K562 (cell line): Measurements from ENCODE around the gene USP13. TPM values are rescaled to one million over a fixed set of nuclear protein-coding genes. Genes with fewer than 3 reads are reported as not detected.

Source experiments
- ATAC-seq: fragments of 200-7000 bp; cut with Tn5 transposase; 3 replicates; pipeline ENCODE4 v1.9.1; 2020; ENCODE audit warnings: moderate library complexity
- BruUV-seq: library from RNA; stranded (reverse); fragments of 400-500 nt; replicated peaks from 2 replicates; lab custom pipeline; 2021; lab: Mats Ljungman, UMichigan
- CTCF ChIA-PET: fragments of 300-600 bp; formaldehyde crosslinking; extraction: SDS; loops from one replicate; lab custom pipeline; 2021; ENCODE audit warnings: low intra/inter-chr PET ratio; lab: Yijun Ruan, JAX
- POLR2A ChIA-PET: fragments of 300-600, 350-650 bp; sonication (Branson Sonifier 250); formaldehyde crosslinking; extraction: SDS; loops from one replicate; lab custom pipeline; 2021; ENCODE audit warnings: antibody characterized with exemption, inconsistent platforms; lab: Yijun Ruan, JAX
- DNase-seq, 4 experiments: peaks; one replicate each; pipeline versions ENCODE4 v3.0.0 to v3.0.0-alpha.2; 2011 to 2018; ENCODE audit warnings: low spot score in 3 of 4, mixed read lengths in 3 of 4; ENCODE audit errors: extremely low read depth in 1 of 4
- FAIRE-seq: peaks from 2 replicates; lab custom pipeline; 2011; peaks lifted over from hg19 to GRCh38; lab: Jason Lieb, UNC
- H2AFZ ChIP-seq: 2 replicates; pipeline ENCODE4 v1.6.0; 2011; ENCODE audit warnings: low read depth, low read length, control low read depth, inconsistent platforms
- H3K27ac ChIP-seq: fragments of 200-600 bp; 3 replicates; pipeline ENCODE4 v1.8.0; 2011; ENCODE audit warnings: low read depth, mild to moderate bottlenecking, control low read depth, inconsistent platforms, low read length, moderate library complexity, mixed read lengths; ENCODE audit errors: extremely low read depth
- H3K27me3 ChIP-seq, 2 experiments: fragments of 300-600 bp in 1 of 2; 2 replicates in 1 of 2; 3 replicates in 1 of 2; pipeline versions ENCODE4 v1.6.0 to v1.8.0; 2011; ENCODE audit warnings: inconsistent platforms in 2 of 2, low read length in 2 of 2, mild to moderate bottlenecking in 1 of 2, mixed read lengths in 1 of 2, moderate library complexity in 1 of 2; ENCODE audit not compliant: control insufficient read depth in 2 of 2, insufficient read depth in 2 of 2
- H3K36me3 ChIP-seq: fragments of 300-600 bp; 3 replicates; pipeline ENCODE4 v1.8.0; 2011; ENCODE audit warnings: mild to moderate bottlenecking, low read length, inconsistent platforms; ENCODE audit not compliant: control insufficient read depth, insufficient read depth
- H3K4me1 ChIP-seq, 2 experiments: fragments of 200-600 bp in 1 of 2; replicated peaks in 1 of 2; 2 replicates in 1 of 2; 3 replicates in 1 of 2; pipeline versions ENCODE4 v1.5.1 to v1.8.0; 2011; ENCODE audit warnings: inconsistent platforms in 2 of 2, low read length in 2 of 2, mild to moderate bottlenecking in 1 of 2, mixed read lengths in 1 of 2, moderate library complexity in 1 of 2; ENCODE audit not compliant: control insufficient read depth in 2 of 2, insufficient read depth in 2 of 2
- H3K4me2 ChIP-seq: 2 replicates; pipeline ENCODE4 v1.6.1; 2011; ENCODE audit warnings: low read length, control low read depth, inconsistent platforms, mixed read lengths; ENCODE audit not compliant: insufficient read depth
- H3K4me3 ChIP-seq: fragments of 200-600 bp; sonication (generic), shearing (Covaris generic); 2 replicates; pipeline ENCODE4 v1.5.1; 2016; ENCODE audit warnings: control low read depth, inconsistent platforms
- H3K79me2 ChIP-seq: fragments of 200-600 bp; 3 replicates; pipeline ENCODE4 v1.8.0; 2011; ENCODE audit warnings: low read length, inconsistent platforms; ENCODE audit not compliant: control insufficient read depth, insufficient read depth
- H3K9ac ChIP-seq, 2 experiments: 2 replicates each; pipeline versions ENCODE4 v1.6.0 to v1.6.1; 2011; ENCODE audit warnings: low read depth in 2 of 2, low read length in 2 of 2, control low read depth in 1 of 2, inconsistent platforms in 1 of 2, mild to moderate bottlenecking in 1 of 2, mixed read lengths in 1 of 2; ENCODE audit not compliant: insufficient read depth in 1 of 2
- H3K9me1 ChIP-seq: one replicate; pipeline ENCODE4 v1.6.0; 2011; ENCODE audit warnings: inconsistent platforms, mild to moderate bottlenecking, low read length, moderate library complexity; ENCODE audit not compliant: control insufficient read depth, insufficient read depth
- H3K9me3 ChIP-seq: replicated peaks from 2 replicates; pipeline ENCODE4 v1.5.1; 2011; ENCODE audit warnings: low read depth, low read length, inconsistent platforms; ENCODE audit not compliant: control insufficient read depth, insufficient read depth
- H4K20me1 ChIP-seq: replicated peaks from 2 replicates; pipeline ENCODE4 v1.6.1; 2011; ENCODE audit warnings: low read length, inconsistent platforms, mixed read lengths; ENCODE audit not compliant: control insufficient read depth, insufficient read depth
- ARID1B ChIP-seq: fragments of 450-650 bp; IDR thresholded peaks from 2 replicates; pipeline ENCODE4 v1.6.1; 2016; ENCODE audit warnings: antibody characterized with exemption, mild to moderate bottlenecking, inconsistent platforms
- E2F3 ChIP-seq: fragments of 250-450 bp; sonication (Bioruptor Pico); IDR thresholded peaks from 2 replicates; pipeline ENCODE4 v1.4.0; 2020; ENCODE audit warnings: mild to moderate bottlenecking
- FOXA3 ChIP-seq, 2 experiments: fragments of 450-650 bp in 1 of 2; sonication (generic) in 1 of 2; formaldehyde crosslinking; IDR thresholded peaks in 1 of 2; conservative IDR thresholded peaks in 1 of 2; 2 replicates each; pipeline versions ENCODE4 v1.4.0 to v1.8.0; 2020 to 2022; ENCODE audit warnings: mild to moderate bottlenecking in 2 of 2, missing genetic modification reagents in 1 of 2
- FOXJ3 ChIP-seq: sonication (generic); formaldehyde crosslinking; IDR thresholded peaks from 2 replicates; pipeline ENCODE4 v1.4.0; 2020; ENCODE audit warnings: mild to moderate bottlenecking, missing genetic modification reagents
- HIVEP1 ChIP-seq: fragments of 250-450 bp; sonication (Bioruptor Pico); IDR thresholded peaks from 2 replicates; pipeline ENCODE4 v1.4.0; 2020; ENCODE audit warnings: mild to moderate bottlenecking
- PTRF ChIP-seq: fragments of 450-650 bp; IDR thresholded peaks from 2 replicates; pipeline ENCODE4 v1.6.1; 2016; ENCODE audit warnings: mild to moderate bottlenecking, missing genetic modification characterization, missing compliant biosample characterization
- SMARCC2 ChIP-seq: fragments of 450-650 bp; IDR thresholded peaks from 2 replicates; pipeline ENCODE4 v1.6.1; 2017; ENCODE audit warnings: antibody characterized with exemption, moderate library complexity, mild to moderate bottlenecking, low read depth
- TBL1XR1 ChIP-seq, 2 experiments: IDR thresholded peaks; 2 replicates each; pipeline ENCODE4 v1.6.1; 2012; ENCODE audit warnings: improper control_type of control experiment in 2 of 2, low read length in 2 of 2, mild to moderate bottlenecking in 1 of 2
- VEZF1 ChIP-seq: fragments of 200-800 bp; sonication (Bioruptor generic); IDR thresholded peaks from 2 replicates; pipeline ENCODE4 v1.6.1; 2017; ENCODE audit warnings: missing genetic modification characterization, missing compliant biosample characterization
- ZNF766 ChIP-seq: fragments of 200-800 bp; sonication (Bioruptor generic); conservative IDR thresholded peaks from 2 replicates; pipeline ENCODE4 v1.6.1; 2016; ENCODE audit warnings: missing genetic modification characterization, missing compliant biosample characterization
- WGBS: fragments of 100-300 bp; shearing (Covaris generic); methylation state at CpG from one replicate; pipeline ENCODE4 v1.1.6; 2016; ENCODE audit warnings: low coverage, mixed read lengths; ENCODE audit not compliant: insufficient coverage; ENCODE audit errors: missing lambda C conversion rate; 5-methylcytosine and 5-hydroxymethylcytosine counted together
- in situ Hi-C: fragments of 300-500 bp; cut with MboI; formaldehyde crosslinking; loops from 4 replicates; pipeline ENCODE4 v1.15.0; 2018; ENCODE audit warnings: inconsistent platforms, mixed read lengths
- intact Hi-C: fragments of 100-400 bp; cut with micrococcal nuclease; formaldehyde crosslinking; loops from 2 replicates; pipeline ENCODE4 v1.14.2; 2022
- polyA plus RNA-seq, 8 experiments: library from polyadenylated mRNA; depleted of rRNA in 4 of 8; stranded (reverse) in 5 of 8; unstranded in 3 of 8; fragments of >200 nt; fragmentation: Nextera tagmentation in 2 of 8; fragmentation: Illumina TruSeq in 1 of 8; extraction: Ambion mirVana in 2 of 8; extraction: Trizol in 1 of 8; gene quantifications; 2 replicates each; pipeline versions ENCODE4 v1.2.1 to v1.2.3, GENCODE V29; 2011 to 2014; ENCODE audit warnings: inconsistent platforms in 1 of 8, missing spikeins in 1 of 8
- total RNA-seq, 7 experiments: library from RNA; depleted of rRNA in 6 of 7; stranded (reverse); fragments of >200 nt in 6 of 7; fragmentation: Illumina TruSeq in 2 of 7; extraction: Trizol in 2 of 7; gene quantifications; 2 replicates each; pipeline versions ENCODE4 v1.2.1 to v1.2.3, GENCODE V29; 2011 to 2021; ENCODE audit warnings: low replicate concordance in 1 of 7
- TF ChIP-seq, protein P1 (sequence below), 2 experiments: fragments of 450-650 bp; IDR thresholded peaks; 2 replicates each; pipeline ENCODE4 v1.6.1; 2016; ENCODE audit warnings: mild to moderate bottlenecking in 2 of 2, borderline replicate concordance in 1 of 2, low read depth in 1 of 2, moderate library complexity in 1 of 2
- TF ChIP-seq, protein P2 (sequence below): sonication (generic); formaldehyde crosslinking; IDR thresholded peaks from 2 replicates; pipeline ENCODE4 v1.8.1; 2023; ENCODE audit warnings: mild to moderate bottlenecking, missing genetic modification reagents, moderate library complexity

Gene USP13
- total and polyA plus RNA-seq, 9 of the 15 experiments (the other 6 are each of a cell fraction or from before 2014, with no cell fraction given), result 0.11 to 2.3 (median 0.51) TPM

DNA sequence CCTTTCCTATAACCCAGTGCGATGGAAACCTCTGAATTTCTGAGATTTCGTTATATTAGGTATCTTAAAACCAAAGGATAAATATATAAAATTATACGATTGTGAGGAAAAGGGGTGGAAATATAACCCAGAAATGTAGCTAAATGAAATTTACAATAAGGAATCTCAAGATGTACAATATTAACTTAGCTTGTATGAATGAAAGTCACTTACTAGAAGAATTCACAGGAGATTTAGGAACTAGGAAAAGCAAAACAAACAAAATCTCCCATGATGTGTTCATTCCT lies 159.2 kb downstream of the USP13 start:
- intact Hi-C loops, result loop anchor here (5.0 kb wide), 1 partner anchor 790 kb away; the partner anchor contains the start of gene TTC14
- CTCF ChIA-PET, result no interaction called here
- H3K79me2 ChIP-seq, result no peaks in the 10 kb centered on the region
- peaks cover 2 to 4% of the 10 kb centered on the region in 2 experiments; a peak in 1 of 5 replicates for H3K27me3 ChIP-seq
- H3K9me3 ChIP-seq, result no peaks in the 10 kb centered on the region
- ATAC-seq, result no peak
- no peaks in the 10 kb centered on the region for H4K20me1 ChIP-seq
- FAIRE-seq, result no peak
- no peaks in the 10 kb centered on the region for H3K36me3 ChIP-seq
- in situ Hi-C loops, result no loop called here
- DNase-seq, result no peak
- no peaks in the 10 kb centered on the region for H3K4me1 ChIP-seq
- no peak overlapping the region for H3K4me2 ChIP-seq
- no peak overlapping the region for H3K27ac ChIP-seq
- no peak overlapping the region for H2AFZ ChIP-seq
- no peaks in the 10 kb centered on the region for H3K9me1 ChIP-seq
- no TSS peak for BruUV-seq
- POLR2A ChIA-PET, result interaction anchor here (1.0 kb wide), 1 partner anchor 10 kb away, joined by 4 read pairs; no protein-coding TSS in a partner anchor
- H3K9ac ChIP-seq, result no peak overlapping the region
- WGBS, result 0% methylated on average over 3 of the region's 3 CpGs
- H3K4me3 ChIP-seq, result no peak overlapping the region
- TF ChIP-seq SMARCC2 (no peak), FOXJ3 (CRISPR knock-in tag) (no peak), TBL1XR1 (IDR thresholded peaks at IDR 0.05; ENCODE audit: low read length in 2 of 2) (no peak), HIVEP1 (no peak), E2F3 (no peak), FOXA3 (CRISPR knock-in tag; conservative IDR thresholded peaks at IDR 0.05 in 1 of 2, IDR thresholded peaks at IDR 0.05 in 1 of 2) (no peak), PTRF (tag) (no peak), ARID1B (no peak), ZNF766 (CRISPR knock-in tag) (no peak), VEZF1 (CRISPR knock-in tag) (no peak)
- TF ChIP-seq, protein P1, sequence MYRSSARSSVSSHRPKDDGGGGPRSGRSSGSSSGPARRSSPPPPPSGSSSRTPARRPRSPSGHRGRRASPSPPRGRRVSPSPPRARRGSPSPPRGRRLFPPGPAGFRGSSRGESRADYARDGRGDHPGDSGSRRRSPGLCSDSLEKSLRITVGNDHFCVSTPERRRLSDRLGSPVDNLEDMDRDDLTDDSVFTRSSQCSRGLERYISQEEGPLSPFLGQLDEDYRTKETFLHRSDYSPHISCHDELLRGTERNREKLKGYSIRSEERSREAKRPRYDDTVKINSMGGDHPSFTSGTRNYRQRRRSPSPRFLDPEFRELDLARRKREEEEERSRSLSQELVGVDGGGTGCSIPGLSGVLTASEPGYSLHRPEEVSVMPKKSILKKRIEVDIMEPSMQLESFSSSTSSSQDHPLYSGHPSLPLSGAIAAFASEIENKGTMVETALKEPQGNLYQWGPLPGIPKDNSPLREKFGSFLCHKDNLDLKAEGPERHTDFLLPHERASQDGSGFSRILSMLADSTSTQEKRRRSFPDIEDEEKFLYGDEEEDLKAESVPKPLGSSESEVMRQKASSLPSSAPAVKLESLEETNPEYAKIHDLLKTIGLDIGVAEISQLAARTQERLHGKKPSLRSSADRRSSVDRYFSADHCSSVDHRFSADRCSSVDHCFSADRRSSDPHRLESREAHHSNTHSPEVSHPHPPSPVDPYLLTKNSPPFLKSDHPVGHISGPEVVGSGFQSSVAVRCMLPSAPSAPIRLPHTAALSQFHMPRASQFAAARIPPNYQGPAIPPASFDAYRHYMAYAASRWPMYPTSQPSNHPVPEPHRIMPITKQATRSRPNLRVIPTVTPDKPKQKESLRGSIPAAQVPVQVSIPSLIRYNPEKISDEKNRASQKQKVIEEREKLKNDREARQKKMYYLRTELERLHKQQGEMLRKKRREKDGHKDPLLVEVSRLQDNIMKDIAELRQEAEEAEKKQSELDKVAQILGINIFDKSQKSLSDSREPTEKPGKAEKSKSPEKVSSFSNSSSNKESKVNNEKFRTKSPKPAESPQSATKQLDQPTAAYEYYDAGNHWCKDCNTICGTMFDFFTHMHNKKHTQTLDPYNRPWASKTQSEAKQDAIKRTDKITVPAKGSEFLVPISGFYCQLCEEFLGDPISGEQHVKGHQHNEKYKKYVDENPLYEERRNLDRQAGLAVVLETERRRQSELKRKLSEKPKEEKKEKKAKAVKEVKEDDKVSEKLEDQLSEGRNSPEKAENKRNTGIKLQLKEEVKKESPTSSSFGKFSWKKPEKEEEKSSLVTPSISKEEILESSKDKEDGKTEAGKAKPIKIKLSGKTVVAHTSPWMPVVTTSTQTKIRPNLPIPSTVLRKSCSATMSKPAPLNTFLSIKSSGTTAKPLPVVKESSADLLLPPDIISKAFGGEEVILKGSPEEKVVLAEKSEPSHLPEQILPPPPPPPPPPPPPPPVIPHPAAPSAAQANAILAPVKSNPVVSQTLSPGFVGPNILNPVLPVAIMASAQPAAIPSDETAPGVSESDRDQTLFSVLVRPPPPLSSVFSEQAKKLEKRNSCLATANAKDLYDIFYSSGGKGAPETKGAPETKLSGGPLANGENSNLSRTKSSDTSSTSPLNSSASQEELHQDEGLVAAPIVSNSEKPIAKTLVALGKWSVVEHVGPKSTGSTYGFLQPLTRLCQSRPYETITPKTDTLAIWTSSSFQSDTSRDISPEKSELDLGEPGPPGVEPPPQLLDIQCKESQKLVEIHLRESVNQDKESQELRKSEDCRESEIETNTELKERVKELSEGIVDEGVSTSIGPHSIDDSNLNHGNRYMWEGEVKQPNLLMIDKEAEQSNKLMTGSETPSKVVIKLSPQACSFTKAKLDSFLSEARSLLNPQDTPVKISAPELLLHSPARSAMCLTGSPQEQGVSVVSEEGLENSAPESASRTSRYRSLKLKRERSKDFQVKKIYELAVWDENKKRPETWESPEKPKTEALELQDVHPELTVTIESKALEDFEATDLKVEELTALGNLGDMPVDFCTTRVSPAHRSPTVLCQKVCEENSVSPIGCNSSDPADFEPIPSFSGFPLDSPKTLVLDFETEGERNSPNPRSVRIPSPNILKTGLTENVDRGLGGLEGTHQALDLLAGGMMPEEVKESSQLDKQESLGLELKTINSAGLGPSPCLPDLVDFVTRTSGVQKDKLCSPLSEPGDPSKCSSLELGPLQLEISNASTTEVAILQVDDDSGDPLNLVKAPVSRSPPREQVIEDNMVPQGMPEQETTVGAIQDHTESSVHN (IDR thresholded peaks at IDR 0.05; ENCODE audit: borderline replicate concordance in 1 of 2, low read depth in 1 of 2), result no peak
- TF ChIP-seq, protein P2, sequence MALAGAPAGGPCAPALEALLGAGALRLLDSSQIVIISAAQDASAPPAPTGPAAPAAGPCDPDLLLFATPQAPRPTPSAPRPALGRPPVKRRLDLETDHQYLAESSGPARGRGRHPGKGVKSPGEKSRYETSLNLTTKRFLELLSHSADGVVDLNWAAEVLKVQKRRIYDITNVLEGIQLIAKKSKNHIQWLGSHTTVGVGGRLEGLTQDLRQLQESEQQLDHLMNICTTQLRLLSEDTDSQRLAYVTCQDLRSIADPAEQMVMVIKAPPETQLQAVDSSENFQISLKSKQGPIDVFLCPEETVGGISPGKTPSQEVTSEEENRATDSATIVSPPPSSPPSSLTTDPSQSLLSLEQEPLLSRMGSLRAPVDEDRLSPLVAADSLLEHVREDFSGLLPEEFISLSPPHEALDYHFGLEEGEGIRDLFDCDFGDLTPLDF, result no peak
